ENCODE data around the gene IRAK1.

GRCh38 chrX:153969125-153969903 is 50.4 kb downstream of the IRAK1 start:
- TF ChIP-seq CTCF (IDR thresholded peaks at IDR 0.05 in 2 of 3, conservative IDR thresholded peaks at IDR 0.05 in 1 of 3; ENCODE audit: borderline replicate concordance in 1 of 3, insufficient read depth in 1 of 3, low read depth in 2 of 3, low read length in 2 of 3): no peak
- TF ChIP-seq EZH2 (IDR thresholded peaks at IDR 0.05): no peak
- no peak for TF ChIP-seq RAD21 (IDR thresholded peaks at IDR 0.05; ENCODE audit: low read depth)
